ENCODE measurements around the gene GAPDHS. TPM values are rescaled to one million over a fixed set of nuclear protein-coding genes. Genes with fewer than 3 reads are reported as not detected.

GAPDHS gene
- total and polyA plus RNA-seq, 2 donors from 2014 or later = not detected

DNA sequence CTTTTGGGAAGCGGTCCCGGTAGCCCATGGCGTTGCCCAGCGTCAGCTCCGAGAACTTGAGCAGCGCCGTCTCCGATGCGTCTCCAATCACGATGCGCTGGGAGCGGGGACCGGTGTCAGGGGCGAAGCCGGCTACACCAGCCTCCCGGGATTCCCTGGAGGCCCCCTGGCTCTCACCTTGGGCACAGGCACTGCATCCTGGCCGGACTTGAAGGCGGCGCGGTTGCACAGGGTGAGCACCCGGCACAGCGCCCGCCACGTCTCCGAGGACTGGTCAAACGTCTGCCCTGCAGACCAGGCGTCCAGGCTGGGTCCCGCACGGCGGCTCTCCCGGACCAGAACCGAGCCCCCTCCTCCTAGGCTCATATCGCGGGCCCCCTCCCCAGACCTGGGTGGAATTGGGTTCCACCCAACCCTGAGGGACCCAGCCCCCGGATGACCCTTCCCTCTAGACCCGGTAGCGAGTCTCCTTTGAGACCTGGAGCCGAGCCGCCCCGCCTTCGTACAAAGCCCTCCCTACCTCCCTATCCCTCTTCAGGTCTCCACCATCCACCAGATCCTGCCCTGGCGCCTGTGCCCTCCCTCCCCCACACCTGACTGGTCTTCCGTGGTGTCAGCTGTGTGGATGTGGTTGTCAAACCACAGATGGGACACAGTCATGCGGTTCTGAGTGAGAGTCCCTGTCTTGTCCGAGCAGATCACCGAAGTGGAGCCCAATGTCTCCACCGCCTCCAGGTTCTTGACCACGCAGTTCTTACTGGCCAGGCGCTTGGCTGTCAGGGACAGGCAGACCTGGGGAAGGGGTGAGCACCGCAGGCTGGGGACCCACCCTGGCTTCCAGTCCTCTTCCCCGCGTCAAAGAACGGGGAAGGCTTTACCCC, 25.4 kb downstream of the GAPDHS start:
- Histone ChIP-seq H3K9ac (ENCODE audit: low read length in 3 of 3) (no peak overlapping the region), H3K36me3 (ENCODE audit: control insufficient read depth in 2 of 3, insufficient read depth in 3 of 3, low read length in 3 of 3) (no peaks in the 10 kb centered on the region), H3K4me3 (ENCODE audit: low read length in 3 of 3) (no peak overlapping the region), H3K27ac (ENCODE audit: low read depth in 2 of 2, low read length in 2 of 2) (no peak overlapping the region), H3K9me3 (ENCODE audit: control insufficient read depth in 2 of 3, insufficient read depth in 1 of 3, low read length in 3 of 3) (no peaks in the 10 kb centered on the region), H3K27me3 (ENCODE audit: control insufficient read depth, insufficient read depth, low read length) (peaks cover 3% of the 10 kb centered on the region), H3K4me1 (ENCODE audit: control insufficient read depth in 2 of 3, insufficient read depth in 2 of 3, low read depth in 1 of 3, low read length in 3 of 3) (peaks cover 0 to 2% (median 0%) of the 10 kb centered on the region in 3 donors)
- intact Hi-C loops (cut with DNase I) = no loop called here
- FAIRE-seq (no peak), DNase-seq (peak in 1 of 5 donors; percentile 76)
- TF ChIP-seq, protein P1, sequence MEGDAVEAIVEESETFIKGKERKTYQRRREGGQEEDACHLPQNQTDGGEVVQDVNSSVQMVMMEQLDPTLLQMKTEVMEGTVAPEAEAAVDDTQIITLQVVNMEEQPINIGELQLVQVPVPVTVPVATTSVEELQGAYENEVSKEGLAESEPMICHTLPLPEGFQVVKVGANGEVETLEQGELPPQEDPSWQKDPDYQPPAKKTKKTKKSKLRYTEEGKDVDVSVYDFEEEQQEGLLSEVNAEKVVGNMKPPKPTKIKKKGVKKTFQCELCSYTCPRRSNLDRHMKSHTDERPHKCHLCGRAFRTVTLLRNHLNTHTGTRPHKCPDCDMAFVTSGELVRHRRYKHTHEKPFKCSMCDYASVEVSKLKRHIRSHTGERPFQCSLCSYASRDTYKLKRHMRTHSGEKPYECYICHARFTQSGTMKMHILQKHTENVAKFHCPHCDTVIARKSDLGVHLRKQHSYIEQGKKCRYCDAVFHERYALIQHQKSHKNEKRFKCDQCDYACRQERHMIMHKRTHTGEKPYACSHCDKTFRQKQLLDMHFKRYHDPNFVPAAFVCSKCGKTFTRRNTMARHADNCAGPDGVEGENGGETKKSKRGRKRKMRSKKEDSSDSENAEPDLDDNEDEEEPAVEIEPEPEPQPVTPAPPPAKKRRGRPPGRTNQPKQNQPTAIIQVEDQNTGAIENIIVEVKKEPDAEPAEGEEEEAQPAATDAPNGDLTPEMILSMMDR (IDR thresholded peaks at IDR 0.05; ENCODE audit: borderline replicate concordance, extremely low read depth, insufficient read depth) = no peak

- H3K36me3 ChIP-seq (ENCODE audit: control insufficient read depth in 2 of 3, insufficient read depth in 3 of 3, low read length in 3 of 3) = no peaks in the 10 kb centered on the region
- H3K4me1 ChIP-seq (ENCODE audit: control insufficient read depth in 2 of 3, insufficient read depth in 2 of 3, low read depth in 1 of 3, low read length in 3 of 3) = peaks cover 0 to 2% (median 0%) of the 10 kb centered on the region in 3 donors
- intact Hi-C loops (cut with DNase I) = no loop called here
- H3K27ac ChIP-seq (ENCODE audit: low read depth in 2 of 2, low read length in 2 of 2) = no peak overlapping the region
- no peak overlapping the region for H3K4me3 ChIP-seq (ENCODE audit: low read length in 3 of 3)
- DNase-seq = peak in 2 of 5 donors; percentile 32 to 34
- H3K9me3 ChIP-seq (ENCODE audit: control insufficient read depth in 2 of 3, insufficient read depth in 1 of 3, low read length in 3 of 3) = no peaks in the 10 kb centered on the region
- no peak for FAIRE-seq
- H3K9ac ChIP-seq (ENCODE audit: low read length in 3 of 3) = no peak overlapping the region
- TF ChIP-seq, protein P1 (IDR thresholded peaks at IDR 0.05; ENCODE audit: borderline replicate concordance, extremely low read depth, insufficient read depth) = no peak
- H3K27me3 ChIP-seq (ENCODE audit: control insufficient read depth, insufficient read depth, low read length) = peaks cover 3% of the 10 kb centered on the region
Observed at GRCh38 chr19:35559281-35559659, 26.0 kb downstream of the GAPDHS start.

- H3K4me1 ChIP-seq (ENCODE audit: control insufficient read depth in 2 of 3, insufficient read depth in 2 of 3, low read depth in 1 of 3, low read length in 3 of 3) = peaks cover 0 to 2% (median 0%) of the 10 kb centered on the region in 3 donors
- no peak overlapping the region for H3K9ac ChIP-seq (ENCODE audit: low read length in 3 of 3)
- TF ChIP-seq, protein P1 (IDR thresholded peaks at IDR 0.05; ENCODE audit: borderline replicate concordance, extremely low read depth, insufficient read depth) = no peak
- intact Hi-C loops (cut with DNase I) = no loop called here
- peaks cover 3% of the 10 kb centered on the region for H3K27me3 ChIP-seq (ENCODE audit: control insufficient read depth, insufficient read depth, low read length)
- H3K36me3 ChIP-seq (ENCODE audit: control insufficient read depth in 2 of 3, insufficient read depth in 3 of 3, low read length in 3 of 3) = no peaks in the 10 kb centered on the region
- peak in 2 of 5 donors; percentile 35 to 60 for DNase-seq
- FAIRE-seq = no peak
- H3K27ac ChIP-seq (ENCODE audit: low read depth in 2 of 2, low read length in 2 of 2) = no peak overlapping the region
- H3K9me3 ChIP-seq (ENCODE audit: control insufficient read depth in 2 of 3, insufficient read depth in 1 of 3, low read length in 3 of 3) = no peaks in the 10 kb centered on the region
- no peak overlapping the region for H3K4me3 ChIP-seq (ENCODE audit: low read length in 3 of 3)
Observed at GRCh38 chr19:35559781-35560180, 26.5 kb downstream of the GAPDHS start.

Data from kidney (tissue), 14 donors.